HG02588 (cell line): ENCODE data around the gene NEU4.
"Not testable (repeated sequence)": the region's sequence is repeated elsewhere in the genome, so short reads cannot be mapped to it uniquely, and the experiment has no call there.

Experiments
- ATAC-seq: cut with Tn5 transposase; IDR thresholded peaks from one replicate; pipeline ENCODE4 v1.9.1; 2021; ENCODE audit warnings: mild to moderate bottlenecking, moderate library complexity; ENCODE audit not compliant: unreplicated experiment

NEU4 gene

GRCh38 chr2:241798081-241798630 lies 10.8 kb upstream of the NEU4 start:
- no peak for ATAC-seq

GRCh38 chr2:241798631-241799521 lies 10.1 kb upstream of the NEU4 start:
- no peak for ATAC-seq

DNA sequence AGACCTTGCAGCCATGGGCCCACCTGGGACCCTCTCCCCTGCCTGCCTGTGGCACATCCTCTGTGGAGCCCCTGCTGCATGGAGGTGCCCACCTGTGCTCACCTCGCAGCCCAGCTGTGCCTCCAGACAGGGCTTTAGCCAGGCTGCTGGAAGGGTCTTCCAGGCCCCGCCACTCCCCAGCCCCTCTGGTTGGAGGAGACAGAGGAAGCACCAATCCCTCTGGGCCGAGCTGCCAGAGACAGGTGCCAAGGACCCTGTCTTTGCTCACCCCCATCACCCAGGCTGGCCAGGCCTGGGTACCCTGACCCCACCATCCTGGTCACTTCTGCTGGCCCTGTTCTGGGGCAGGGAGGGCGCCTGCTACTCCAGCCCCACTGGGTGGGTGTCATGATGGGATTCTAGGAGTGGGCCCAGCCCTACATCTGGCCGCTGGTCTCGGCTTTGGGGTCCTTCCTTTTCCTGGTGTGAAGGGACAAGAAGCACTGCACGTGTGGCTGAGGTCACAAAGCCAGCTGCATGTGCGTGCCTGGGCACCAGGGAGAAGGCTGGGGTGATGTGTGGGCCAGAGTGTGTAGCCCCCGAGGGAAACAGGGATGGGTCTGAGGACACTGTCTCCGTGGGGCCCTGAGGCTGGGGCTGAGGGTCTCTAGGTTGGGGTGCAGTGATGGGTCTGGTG lies 9.3 kb upstream of the NEU4 start:
- ATAC-seq = no peak

DNA sequence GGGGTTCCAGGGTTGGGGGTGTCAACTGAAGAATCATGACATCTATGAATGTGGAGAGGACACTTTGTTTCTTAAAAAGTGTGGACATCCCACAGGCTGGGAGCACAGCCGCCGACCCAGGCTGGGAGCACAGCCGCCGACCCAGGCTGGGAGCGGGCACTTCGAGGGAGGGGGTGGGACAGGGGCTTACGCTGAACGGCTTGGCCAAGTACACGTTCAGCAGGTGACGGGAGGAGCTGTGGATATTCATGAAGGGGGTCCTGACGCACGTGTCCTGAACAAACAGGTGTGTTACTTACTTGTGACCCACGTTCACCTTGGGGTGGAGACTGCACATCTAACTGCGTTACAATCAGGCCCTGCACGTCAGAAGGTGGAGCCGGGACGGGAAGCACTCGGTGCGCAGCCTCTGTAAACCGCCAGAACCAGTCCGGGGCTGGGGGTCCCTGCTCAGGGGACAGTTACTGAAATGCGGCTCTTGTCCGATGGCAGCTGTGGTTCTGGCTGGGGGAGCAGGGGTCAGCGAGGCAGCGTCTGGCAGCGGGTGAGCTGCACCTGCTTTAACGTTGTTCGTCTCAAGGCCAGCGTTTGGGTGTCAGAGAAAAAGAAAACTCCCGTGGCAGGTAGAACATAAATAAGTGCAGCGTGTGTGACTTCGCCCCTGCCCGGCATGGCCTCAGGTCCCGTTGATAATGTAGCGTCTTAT lies 8.6 kb upstream of the NEU4 start:
- ATAC-seq = not testable (repeated sequence)

GRCh38 chr2:241801611-241802420 lies 7.2 kb upstream of the NEU4 start:
- ATAC-seq = no peak

DNA sequence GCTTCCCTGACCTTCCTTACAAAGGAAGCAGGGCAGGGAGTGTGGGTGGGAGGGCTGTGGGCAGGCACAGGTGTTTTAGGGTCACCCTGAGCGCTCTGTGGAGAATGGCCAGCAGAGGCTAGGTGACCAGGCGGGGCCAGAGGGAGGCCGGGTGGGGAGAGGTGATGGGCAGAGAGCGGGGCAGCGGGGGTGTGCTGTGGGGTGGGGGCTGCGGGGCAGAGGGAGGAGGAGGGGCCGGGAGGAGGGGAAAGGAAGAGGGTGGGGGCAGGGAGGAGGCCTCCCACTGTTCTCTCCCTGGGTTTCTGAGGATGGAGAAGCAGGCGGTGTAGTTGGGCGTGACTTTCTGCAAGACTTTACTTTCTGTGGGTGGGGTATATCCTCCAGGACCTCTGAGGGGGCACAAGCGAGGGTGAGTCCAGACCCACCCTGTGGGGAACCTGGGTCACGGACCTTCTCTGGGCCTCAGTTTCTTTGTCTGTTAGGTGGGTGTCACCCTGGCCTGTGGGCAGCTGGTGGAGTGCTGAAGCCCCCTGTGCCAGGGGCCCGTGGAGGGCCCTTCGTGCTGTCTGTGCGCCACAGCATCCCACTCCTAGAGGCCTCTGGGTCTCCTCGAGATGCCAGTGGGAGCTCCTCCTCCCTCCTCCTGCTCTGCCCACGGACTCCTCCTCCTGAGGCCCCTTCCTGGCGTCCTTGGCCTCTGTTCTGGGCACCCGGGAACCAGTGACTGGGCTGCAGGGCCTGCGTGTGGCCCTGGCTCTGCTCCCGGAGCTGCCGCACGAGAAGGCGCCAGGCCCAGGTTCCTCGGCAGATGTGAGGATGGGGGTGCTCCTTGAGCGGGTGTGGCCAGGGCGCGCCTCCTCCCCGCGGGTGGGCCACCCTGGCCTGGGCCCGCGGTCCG lies 6.3 kb upstream of the NEU4 start:
- no peak for ATAC-seq

DNA sequence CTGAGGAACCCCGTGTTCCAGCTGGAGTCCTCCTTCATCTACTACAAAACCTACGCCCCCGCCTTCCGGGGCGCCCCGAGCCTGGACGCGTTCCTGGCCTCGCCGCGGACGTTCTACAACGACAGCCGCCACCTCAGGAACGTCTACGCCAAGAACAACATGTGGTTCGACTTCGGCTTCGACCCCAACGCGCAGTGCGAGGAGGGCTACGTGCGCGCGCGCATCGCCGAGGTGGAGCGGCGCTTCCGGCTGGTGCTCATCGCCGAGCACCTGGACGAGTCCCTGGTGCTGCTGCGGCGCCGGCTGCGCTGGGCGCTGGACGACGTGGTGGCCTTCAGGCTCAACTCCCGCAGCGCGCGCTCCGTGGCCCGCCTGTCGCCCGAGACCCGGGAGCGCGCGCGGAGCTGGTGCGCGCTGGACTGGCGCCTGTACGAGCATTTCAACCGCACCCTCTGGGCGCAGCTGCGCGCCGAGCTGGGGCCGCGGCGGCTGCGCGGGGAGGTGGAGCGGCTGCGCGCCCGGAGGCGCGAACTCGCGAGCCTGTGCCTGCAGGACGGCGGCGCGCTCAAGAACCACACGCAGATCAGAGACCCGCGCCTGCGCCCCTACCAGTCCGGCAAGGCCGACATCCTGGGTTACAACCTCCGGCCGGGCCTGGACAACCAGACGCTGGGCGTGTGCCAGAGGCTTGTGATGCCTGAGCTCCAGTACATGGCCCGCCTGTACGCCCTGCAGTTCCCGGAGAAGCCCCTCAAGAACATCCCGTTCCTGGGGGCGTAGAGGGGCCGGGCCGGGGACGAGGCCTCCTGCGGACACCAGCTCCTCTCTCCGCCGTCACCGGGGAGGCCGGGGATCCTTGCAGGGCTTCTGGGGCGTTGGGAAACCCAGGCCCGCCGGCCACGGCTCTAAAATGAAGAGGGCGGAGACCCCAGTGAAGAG lies 5.3 kb upstream of the NEU4 start:
- no peak for ATAC-seq

DNA sequence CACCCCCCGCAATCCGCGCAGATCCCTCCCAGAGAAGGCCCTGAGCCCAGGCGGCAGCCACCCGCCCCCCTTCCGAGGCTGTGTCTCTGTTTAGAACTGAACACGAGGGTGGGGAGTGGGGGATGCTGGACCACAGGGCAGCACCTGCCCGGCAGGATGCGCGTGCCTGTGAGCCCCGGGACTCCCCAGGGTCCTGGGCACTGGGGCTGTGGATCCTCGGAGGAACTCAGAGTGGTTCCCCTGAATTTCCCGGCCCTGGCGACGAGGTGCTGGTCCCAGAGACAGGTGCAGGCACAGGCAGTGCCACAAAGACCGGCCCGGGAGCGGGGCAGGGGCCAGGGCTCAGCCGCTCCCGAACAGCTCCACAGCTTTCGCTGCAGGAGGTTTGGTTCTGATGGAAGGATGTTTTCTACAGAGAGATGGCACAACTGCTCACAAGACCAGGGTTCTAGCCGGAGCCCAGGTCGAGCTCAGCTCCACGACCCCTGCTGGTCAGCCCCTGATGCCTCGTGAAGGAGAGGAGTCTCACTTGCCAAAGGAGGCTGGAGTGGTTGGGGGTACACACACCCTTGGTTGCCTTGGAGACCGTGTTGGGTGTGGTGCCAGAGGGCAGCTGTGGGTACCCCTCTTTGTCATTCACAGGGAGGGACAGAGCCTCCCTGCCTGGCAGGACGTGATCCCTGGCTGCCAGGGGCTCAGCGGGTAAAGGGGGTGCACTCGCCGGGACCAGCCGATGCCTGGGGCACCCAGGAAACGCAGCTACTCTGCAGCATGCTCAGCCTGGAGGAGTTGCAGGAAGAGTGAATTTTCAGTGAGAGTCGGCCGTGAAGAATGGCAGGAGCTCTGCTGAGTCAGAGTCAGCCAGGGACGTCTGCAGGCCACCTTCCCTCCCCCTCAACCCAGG lies 4.4 kb upstream of the NEU4 start:
- ATAC-seq = no peak

- not testable (repeated sequence) for ATAC-seq
Observed at GRCh38 chr2:241806217-241806616, 2.8 kb upstream of the NEU4 start.

DNA sequence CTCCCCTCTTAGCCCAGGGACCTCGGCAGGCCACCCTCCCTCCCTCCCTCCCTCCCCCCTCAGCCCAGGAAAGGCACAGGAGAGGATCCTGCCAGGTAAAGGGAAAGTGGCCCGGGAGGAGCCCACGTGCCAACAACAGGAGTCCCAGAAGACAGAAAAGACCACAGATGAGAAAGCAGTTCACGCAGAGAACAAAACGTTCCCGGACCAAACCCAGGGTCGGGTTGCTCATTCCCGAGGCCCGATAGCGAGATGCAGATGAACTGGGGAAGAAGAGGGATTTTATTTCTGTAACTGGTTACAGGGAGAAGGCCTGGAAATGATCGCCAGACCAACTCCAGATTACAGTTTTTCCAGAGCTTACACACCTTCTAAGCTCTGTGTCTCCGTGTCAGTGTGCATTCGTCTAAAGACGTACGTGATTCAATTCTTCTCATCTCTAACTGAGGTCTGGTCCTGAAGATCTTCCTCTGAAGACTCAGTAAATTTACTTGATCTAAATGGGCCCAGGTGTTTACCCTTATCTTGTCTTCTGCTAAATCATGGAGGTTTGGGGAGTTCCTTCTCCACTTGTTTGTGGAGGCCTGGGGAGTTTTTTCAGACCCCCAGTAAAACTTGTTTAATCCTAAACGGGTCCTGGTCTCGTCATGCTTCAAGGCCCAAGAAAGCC lies 807 bp upstream of the NEU4 start:
- no peak for ATAC-seq

DNA sequence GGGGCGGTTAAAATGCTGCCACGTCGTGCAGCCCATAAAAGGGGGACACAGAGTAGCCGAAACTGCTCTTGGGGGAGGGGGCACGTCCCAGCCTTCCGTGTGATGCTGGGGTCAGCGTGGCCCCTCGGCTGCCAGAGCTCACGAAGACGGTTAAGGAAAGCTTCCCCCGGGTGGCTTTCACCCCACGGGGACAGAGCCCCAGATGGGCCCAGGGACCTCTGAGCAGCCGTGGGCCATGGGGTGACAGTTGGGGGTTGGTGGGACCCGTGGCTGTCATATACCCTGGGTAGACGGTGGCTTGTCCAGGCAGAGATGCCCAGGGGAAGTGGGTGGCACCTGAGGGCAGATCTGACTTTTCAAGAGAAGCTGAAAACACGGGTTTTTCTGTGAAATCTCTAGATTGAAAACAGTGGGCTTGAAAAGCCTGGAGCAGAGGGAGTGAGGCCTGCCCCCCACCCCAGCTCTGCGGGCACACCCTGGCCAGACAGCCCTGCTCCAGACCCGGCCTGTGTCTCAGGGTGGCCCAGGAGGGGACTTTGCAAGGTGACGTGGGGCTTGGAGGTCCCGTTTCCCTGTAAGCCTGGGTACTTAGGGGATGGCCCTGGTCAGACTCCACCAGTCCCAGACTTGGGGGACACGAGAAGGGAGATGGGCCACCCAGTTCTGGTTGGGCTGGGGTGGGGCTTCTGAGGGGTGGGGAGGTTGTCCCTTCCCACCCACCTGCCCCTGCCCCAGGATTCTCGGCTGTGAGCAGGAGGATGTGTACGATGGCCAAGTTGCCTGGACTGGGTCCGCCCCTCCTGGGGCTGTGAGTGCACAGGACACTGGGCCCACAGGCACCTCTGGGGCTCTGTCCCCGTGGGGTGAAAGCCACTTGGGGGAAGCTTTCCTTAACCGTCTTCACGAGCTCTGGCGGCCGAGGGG lies 652 bp downstream of the NEU4 start:
- no peak for ATAC-seq

- ATAC-seq = no peak
Observed at GRCh38 chr2:241810307-241811200, 1.6 kb downstream of the NEU4 start.

DNA sequence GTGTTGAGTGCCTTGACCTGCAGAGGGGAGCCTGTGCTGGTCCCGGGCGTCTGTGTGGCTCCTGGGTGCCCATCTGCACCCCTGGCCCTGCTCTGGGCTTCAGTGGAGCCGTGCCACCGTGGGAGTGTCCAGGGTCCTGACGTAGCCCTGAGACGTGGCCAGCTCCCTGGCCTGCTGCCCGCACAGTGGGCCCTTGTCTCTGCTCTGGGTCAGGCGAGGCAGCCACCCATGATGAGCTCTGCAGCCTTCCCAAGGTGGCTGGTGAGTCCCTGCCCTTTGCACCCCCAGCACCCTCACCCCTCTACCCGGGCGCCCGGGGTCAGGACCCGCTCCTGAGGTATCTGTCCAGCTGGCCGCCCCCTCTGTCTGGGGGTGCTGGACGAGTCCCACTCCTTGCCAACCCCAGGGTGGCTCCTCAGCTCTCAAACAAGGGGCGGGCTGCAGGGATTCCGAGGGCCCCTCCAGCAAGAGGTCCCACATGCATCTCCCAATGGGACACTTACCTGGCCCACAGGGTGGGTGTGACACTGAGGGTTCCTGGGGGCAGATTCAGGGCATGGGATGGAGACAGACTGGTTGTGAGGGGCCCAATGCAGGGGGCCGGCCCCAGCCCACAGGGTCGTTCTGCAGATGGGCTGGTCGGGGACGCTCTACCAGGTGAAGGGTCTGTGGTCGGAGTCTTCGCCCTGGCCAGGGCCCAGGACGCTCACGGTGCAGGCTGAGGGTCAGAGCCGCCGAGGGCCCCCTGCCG lies 2.4 kb downstream of the NEU4 start:
- no peak for ATAC-seq
